Measurements from ENCODE around the gene ESPN.

DNA sequence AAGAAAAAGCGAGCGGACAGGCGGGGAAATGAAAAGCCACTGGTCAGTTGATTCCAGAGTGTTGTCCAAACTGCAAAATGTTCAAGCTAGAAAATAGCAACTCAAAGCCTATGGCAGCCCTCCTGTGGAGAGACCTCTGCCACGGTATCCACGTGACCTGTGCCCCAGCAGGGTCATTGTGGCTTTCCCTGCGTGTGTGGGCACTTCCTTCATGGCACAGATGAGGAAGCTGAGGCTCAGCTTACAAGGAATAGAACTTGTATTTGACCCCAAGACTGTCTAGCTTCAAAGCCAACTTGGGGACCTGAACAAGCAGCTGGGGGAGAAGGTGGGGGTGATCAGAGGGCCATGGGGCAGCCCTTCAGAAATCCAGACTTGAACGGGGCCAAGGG is 82.5 kb downstream of the ESPN start:
- TF ChIP-seq, protein P1, sequence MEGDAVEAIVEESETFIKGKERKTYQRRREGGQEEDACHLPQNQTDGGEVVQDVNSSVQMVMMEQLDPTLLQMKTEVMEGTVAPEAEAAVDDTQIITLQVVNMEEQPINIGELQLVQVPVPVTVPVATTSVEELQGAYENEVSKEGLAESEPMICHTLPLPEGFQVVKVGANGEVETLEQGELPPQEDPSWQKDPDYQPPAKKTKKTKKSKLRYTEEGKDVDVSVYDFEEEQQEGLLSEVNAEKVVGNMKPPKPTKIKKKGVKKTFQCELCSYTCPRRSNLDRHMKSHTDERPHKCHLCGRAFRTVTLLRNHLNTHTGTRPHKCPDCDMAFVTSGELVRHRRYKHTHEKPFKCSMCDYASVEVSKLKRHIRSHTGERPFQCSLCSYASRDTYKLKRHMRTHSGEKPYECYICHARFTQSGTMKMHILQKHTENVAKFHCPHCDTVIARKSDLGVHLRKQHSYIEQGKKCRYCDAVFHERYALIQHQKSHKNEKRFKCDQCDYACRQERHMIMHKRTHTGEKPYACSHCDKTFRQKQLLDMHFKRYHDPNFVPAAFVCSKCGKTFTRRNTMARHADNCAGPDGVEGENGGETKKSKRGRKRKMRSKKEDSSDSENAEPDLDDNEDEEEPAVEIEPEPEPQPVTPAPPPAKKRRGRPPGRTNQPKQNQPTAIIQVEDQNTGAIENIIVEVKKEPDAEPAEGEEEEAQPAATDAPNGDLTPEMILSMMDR (IDR thresholded peaks at IDR 0.05): no peak
- TF ChIP-seq POLR2A (IDR thresholded peaks at IDR 0.05): no peak

Data from transverse colon (tissue), 3 donors.